Measurements from ENCODE around the gene ZDHHC24.

ZDHHC24 gene

GRCh38 chr11:66568124-66568916, 22.5 kb upstream of the ZDHHC24 start, which contains the start of gene CTSF:
Gene CTSF, minus strand, starts transcription at chr11:66568606. Its CDS starts 120 bp downstream, at chr11:66568486.
- ChIA-PET POLR2A (interaction anchor here (1.0 kb wide), 1 partner anchor 22 kb away, joined by 3 read pairs; the partner anchor contains the start of gene ZDHHC24), CTCF (interaction anchor here (0.8 to 5.6 kb wide), 6 partner anchors 10 to 110 kb away, joined by 3 to 46 read pairs (median 7); partner anchors contain the start of genes CCDC87, CCS and RBM4B)

GRCh38 chr11:66567787-66568123, 21.9 kb upstream of the ZDHHC24 start:
- TF ChIP-seq CTCF (IDR thresholded peaks at IDR 0.05; ENCODE audit: insufficient read depth, low read length, missing control alignments) = no peak
- H3K4me3 ChIP-seq (ENCODE audit: low read depth, low read length) = peak overlapping the region; percentile 57
- DNase-seq (ENCODE audit: low read depth, low spot score) = no peak
- ChIA-PET CTCF (interaction anchor here (2.4 to 5.6 kb wide), 3 partner anchors 11 to 111 kb away, joined by 9 to 46 read pairs (median 15); partner anchors contain the start of genes CCDC87, CCS and RBM4B), POLR2A (interaction anchor here (0.6 kb wide), 1 partner anchor 52 kb away, joined by 3 read pairs; no protein-coding TSS in a partner anchor)

More at GRCh38 chr11:66568124-66568916, 22.5 kb upstream of the ZDHHC24 start, which contains the start of gene CTSF:
- peak within 1 kb of the TSS; percentile 57 for H3K4me3 ChIP-seq (ENCODE audit: low read depth, low read length)
- TF ChIP-seq CTCF (IDR thresholded peaks at IDR 0.05; ENCODE audit: insufficient read depth, low read length, missing control alignments) = no peak
- no peak for DNase-seq (ENCODE audit: low read depth, low spot score)

GRCh38 chr11:66566221-66566620, 20.4 kb upstream of the ZDHHC24 start:
- ChIA-PET CTCF (interaction anchor here (1.0 to 5.6 kb wide), 4 partner anchors 9 to 26 kb away, joined by 3 to 46 read pairs (median 9); partner anchors contain the start of genes CCDC87 and CCS), POLR2A (no interaction called here)
- no peak overlapping the region for H3K4me3 ChIP-seq (ENCODE audit: low read depth, low read length)
- TF ChIP-seq CTCF (IDR thresholded peaks at IDR 0.05; ENCODE audit: insufficient read depth, low read length, missing control alignments) = no peak
- no peak for DNase-seq (ENCODE audit: low read depth, low spot score)

- TF ChIP-seq CTCF (IDR thresholded peaks at IDR 0.05; ENCODE audit: insufficient read depth, low read length, missing control alignments) = no peak
- no peak for DNase-seq (ENCODE audit: low read depth, low spot score)
- ChIA-PET CTCF (interaction anchor here (0.9 kb wide), 1 partner anchor 114 kb away, joined by 4 read pairs; no protein-coding TSS in a partner anchor), POLR2A (no interaction called here)
- no peak overlapping the region for H3K4me3 ChIP-seq (ENCODE audit: low read depth, low read length)
These were observed 19.1 kb upstream of the ZDHHC24 start for GRCh38 chr11:66564984-66565383.

- ChIA-PET POLR2A (no interaction called here), CTCF (interaction anchor here (0.9 to 1.5 kb wide), 2 partner anchors 15 to 115 kb away, joined by 3 to 4 read pairs; no protein-coding TSS in a partner anchor)
- no peak overlapping the region for H3K4me3 ChIP-seq (ENCODE audit: low read depth, low read length)
- no peak for TF ChIP-seq CTCF (IDR thresholded peaks at IDR 0.05; ENCODE audit: insufficient read depth, low read length, missing control alignments)
- DNase-seq (ENCODE audit: low read depth, low spot score) = no peak
These were observed 18.7 kb upstream of the ZDHHC24 start for GRCh38 chr11:66564538-66564937.

- no peak for TF ChIP-seq CTCF (IDR thresholded peaks at IDR 0.05; ENCODE audit: insufficient read depth, low read length, missing control alignments)
- DNase-seq (ENCODE audit: low read depth, low spot score) = no peak
- ChIA-PET CTCF (interaction anchor here (1.0 to 1.5 kb wide), 2 partner anchors 16 to 115 kb away, joined by 3 read pairs; no protein-coding TSS in a partner anchor), POLR2A (interaction anchor here (0.7 kb wide), 2 partner anchors 18 to 115 kb away, joined by 3 read pairs; partner anchors contain the start of gene ZDHHC24)
- no peak overlapping the region for H3K4me3 ChIP-seq (ENCODE audit: low read depth, low read length)
These were observed 18.0 kb upstream of the ZDHHC24 start for GRCh38 chr11:66563832-66564231.

Measured in AG04449 (cell line).